GM21723 (cell line): ENCODE measurements around the gene PHF5A.

ENCODE experiments used
- ATAC-seq: cut with Tn5 transposase; IDR thresholded peaks from one replicate; pipeline ENCODE4 v1.9.1; 2021; ENCODE audit warnings: mild to moderate bottlenecking, moderate library complexity; ENCODE audit not compliant: unreplicated experiment

Gene PHF5A

GRCh38 chr22:41468381-41469217 is at the start of gene PHF5A, which contains the start of gene ACO2:
PHF5A (minus strand) TSS chr22:41468692; CDS start chr22:41468653, 39 bp downstream.
ACO2 (plus strand) TSS chr22:41469117; CDS start chr22:41469147, 30 bp downstream.
- peak; percentile 87 for ATAC-seq

GRCh38 chr22:41518048-41518347 is 49.5 kb upstream of the PHF5A start:
- no peak for ATAC-seq

- ATAC-seq, result no peak
Observed at GRCh38 chr22:41517172-41518047, 48.9 kb upstream of the PHF5A start.

GRCh38 chr22:41516462-41516861 is 48.0 kb upstream of the PHF5A start:
- ATAC-seq, result no peak

GRCh38 chr22:41513391-41513790 is 44.9 kb upstream of the PHF5A start:
- ATAC-seq, result no peak

- no peak for ATAC-seq
Observed at GRCh38 chr22:41512421-41513194, 44.1 kb upstream of the PHF5A start.

GRCh38 chr22:41511521-41511968 is 43.1 kb upstream of the PHF5A start:
- no peak for ATAC-seq

GRCh38 chr22:41508770-41509170 is 40.3 kb upstream of the PHF5A start:
- ATAC-seq, result no peak

GRCh38 chr22:41507330-41508063 is 39.0 kb upstream of the PHF5A start:
- no peak for ATAC-seq

GRCh38 chr22:41505511-41506220 is 37.2 kb upstream of the PHF5A start:
- no peak for ATAC-seq

GRCh38 chr22:41504816-41505215 is 36.3 kb upstream of the PHF5A start:
- ATAC-seq, result no peak

GRCh38 chr22:41504397-41504796 is 35.9 kb upstream of the PHF5A start:
- no peak for ATAC-seq

GRCh38 chr22:41501209-41501608 is 32.7 kb upstream of the PHF5A start:
- no peak for ATAC-seq

GRCh38 chr22:41500303-41500702 is 31.8 kb upstream of the PHF5A start:
- ATAC-seq, result no peak

GRCh38 chr22:41499624-41500280 is 31.3 kb upstream of the PHF5A start:
- no peak for ATAC-seq

- ATAC-seq, result no peak
Observed at GRCh38 chr22:41498303-41498835, 29.9 kb upstream of the PHF5A start.

- ATAC-seq, result no peak
Observed at GRCh38 chr22:41491374-41492100, 23.0 kb upstream of the PHF5A start.
